Small intestine (tissue), 7 donors: ENCODE results near the gene CABP1. TPM values are rescaled to one million over a fixed set of nuclear protein-coding genes. Genes with fewer than 3 reads are reported as not detected.

Experiments used
- DNase-seq, 2 donors: peaks; one replicate each; pipeline versions ENCODE4 v3.0.0 to v3.0.0-alpha.2; 2013
- FAIRE-seq: peaks from 2 replicates; lab custom pipeline; 2012; peaks lifted over from hg19 to GRCh38; lab: Jason Lieb, UNC
- H3K27ac ChIP-seq, 3 donors: one replicate each; pipeline ENCODE4 v1.5.1; 2013; ENCODE audit warnings: low read length in 2 of 3, mild to moderate bottlenecking in 2 of 3, control low read depth in 1 of 3, inconsistent platforms in 1 of 3, low read depth in 1 of 3, moderate library complexity in 1 of 3
- H3K27me3 ChIP-seq, 3 donors: one replicate each; pipeline ENCODE4 v1.6.1; 2013; ENCODE audit warnings: low read length in 3 of 3, inconsistent platforms in 1 of 3; ENCODE audit not compliant: control insufficient read depth in 3 of 3, insufficient read depth in 3 of 3
- H3K36me3 ChIP-seq, 3 donors: one replicate each; pipeline ENCODE4 v1.6.1; 2013; ENCODE audit warnings: low read length in 3 of 3, inconsistent platforms in 1 of 3, low read depth in 1 of 3, mild to moderate bottlenecking in 1 of 3, moderate library complexity in 1 of 3; ENCODE audit not compliant: control insufficient read depth in 3 of 3, insufficient read depth in 2 of 3
- H3K4me1 ChIP-seq, 3 donors: one replicate each; pipeline ENCODE4 v1.6.1; 2013; ENCODE audit warnings: low read length in 2 of 3, inconsistent platforms in 1 of 3, low read depth in 1 of 3, mild to moderate bottlenecking in 1 of 3, moderate library complexity in 1 of 3; ENCODE audit not compliant: control insufficient read depth in 3 of 3, insufficient read depth in 2 of 3
- H3K4me3 ChIP-seq, 3 donors: one replicate each; pipeline ENCODE4 v1.5.1; 2013; ENCODE audit warnings: low read length in 3 of 3, control low read depth in 1 of 3, inconsistent platforms in 1 of 3, low read depth in 1 of 3, mild to moderate bottlenecking in 1 of 3, moderate library complexity in 1 of 3
- H3K9me3 ChIP-seq, 2 donors: one replicate each; pipeline ENCODE4 v1.6.1; 2013; ENCODE audit warnings: low read depth in 1 of 2, low read length in 1 of 2; ENCODE audit not compliant: control insufficient read depth in 2 of 2, insufficient read depth in 1 of 2
- WGBS, 3 donors: extraction: QIAGEN DNeasy Blood & Tissue Kit; methylation state at CpG; one replicate each; pipeline ENCODE4 v1.1.7; 2013; 5-methylcytosine and 5-hydroxymethylcytosine counted together
- polyA plus RNA-seq, 4 donors: library from polyadenylated mRNA; stranded (reverse) in 3 of 4; unstranded in 1 of 4; fragments of 200-250 nt in 3 of 4; fragments of 120-200 nt in 1 of 4; gene quantifications; one replicate each; pipeline versions ENCODE4 v1.2.1 to v1.2.3, GENCODE V29; 2013
- donor health status: healthy with polysubstance abuse.
- donor health status: control.
- donor health status: control.
- donor health status: Bipolar disorder and iron deficiency.
- donor health status: healthy.

The CABP1 gene
- polyA plus RNA-seq, 4 donors: 0.67 to 1.5 (median 0.74) TPM; not detected in 1

GRCh38 chr12:120688527-120689071 lies 48.2 kb downstream of the CABP1 start:
- Histone ChIP-seq H3K4me3 (peak overlapping the region; percentile 83 to 94 (median 90)), H3K27me3 (no peaks in the 10 kb centered on the region), H3K27ac (peak overlapping the region; percentile 77 to 99 (median 93)), H3K9me3 (no peaks in the 10 kb centered on the region), H3K36me3 (peaks cover 0 to 14% (median 2%) of the 10 kb centered on the region in 3 donors), H3K4me1 (peaks cover 13 to 42% (median 13%) of the 10 kb centered on the region in 3 donors)
- WGBS, 3 donors: 3 to 9% (median 9%) methylated on average over 6 of the region's 6 CpGs
- FAIRE-seq: no peak
- peak; percentile 92 to 94 for DNase-seq

DNA sequence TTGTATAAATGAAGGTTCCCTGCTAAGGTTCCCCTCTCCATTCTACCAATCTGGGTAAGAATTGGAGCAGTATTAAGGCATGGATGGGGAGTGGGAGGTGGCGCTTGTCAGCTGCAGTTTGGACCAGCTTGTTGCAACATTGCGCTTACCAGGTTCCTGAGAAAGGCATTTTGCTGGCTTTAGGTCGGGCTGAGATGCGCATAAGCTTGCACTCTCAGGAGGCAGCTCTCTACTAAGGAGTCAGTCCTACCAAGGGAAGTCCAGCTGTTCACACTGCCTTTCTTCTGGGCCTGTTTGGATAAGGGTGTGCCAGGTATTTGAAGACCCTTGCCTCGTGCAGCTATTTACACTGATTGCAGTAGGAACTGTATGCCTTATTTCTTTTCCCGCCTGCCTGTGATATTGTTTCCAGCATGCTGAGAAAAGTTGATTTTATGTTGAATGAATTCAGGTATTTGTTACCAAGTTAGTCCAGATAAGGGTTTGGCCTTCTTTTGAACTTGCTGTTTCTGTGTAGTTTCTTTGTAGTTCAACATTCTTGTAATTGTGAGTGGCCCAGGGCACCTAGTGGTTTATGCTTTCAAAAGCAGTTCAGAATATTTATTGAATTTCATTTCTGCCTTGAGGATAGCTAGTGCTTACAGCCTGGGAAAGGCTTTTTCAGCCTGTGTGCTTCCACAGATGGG lies 49.1 kb downstream of the CABP1 start:
- FAIRE-seq: no peak
- Histone ChIP-seq H3K27ac (peak overlapping the region; percentile 77 to 99 (median 93)), H3K9me3 (no peaks in the 10 kb centered on the region), H3K4me1 (peaks cover 13 to 42% (median 13%) of the 10 kb centered on the region in 3 donors), H3K36me3 (peaks cover 2 to 23% (median 2%) of the 10 kb centered on the region in 3 donors), H3K4me3 (peak overlapping the region in 2 of 3 donors; percentile 83 to 90), H3K27me3 (no peaks in the 10 kb centered on the region)
- peak; percentile 37 to 51 for DNase-seq
- 12 to 47% (median 30%) methylated on average over 6 of the region's 6 CpGs for WGBS, 3 donors

DNA sequence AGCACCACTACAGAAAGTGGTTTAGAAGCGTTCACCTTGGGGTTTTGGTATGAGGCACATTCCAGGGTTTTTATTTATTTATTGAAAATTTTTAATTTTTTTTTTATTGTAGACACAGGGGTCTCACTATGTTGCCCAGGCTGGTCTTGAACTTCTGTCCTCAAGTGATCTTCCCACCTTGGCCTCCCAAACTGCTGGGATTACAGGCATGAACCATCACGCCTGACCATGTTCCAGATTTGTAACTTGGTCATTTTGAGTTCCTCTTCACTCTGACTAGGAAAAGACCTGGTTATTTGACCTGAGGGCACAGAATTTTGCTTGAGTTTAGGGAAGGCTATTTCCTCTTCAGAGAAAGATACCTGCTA lies 49.6 kb downstream of the CABP1 start:
- no peak for FAIRE-seq
- peak overlapping the region in 1 of 3 donors; percentile 83 for H3K4me3 ChIP-seq
- H3K27me3 ChIP-seq: no peaks in the 10 kb centered on the region
- no peak for DNase-seq
- 19 to 67% (median 62%) methylated on average over 2 of the region's 2 CpGs for WGBS, 3 donors
- H3K27ac ChIP-seq: peak overlapping the region; percentile 40 to 99 (median 77)
- peaks cover 2 to 28% (median 7%) of the 10 kb centered on the region in 3 donors for H3K36me3 ChIP-seq
- H3K4me1 ChIP-seq: peaks cover 13 to 42% (median 13%) of the 10 kb centered on the region in 3 donors
- H3K9me3 ChIP-seq: no peaks in the 10 kb centered on the region

DNA sequence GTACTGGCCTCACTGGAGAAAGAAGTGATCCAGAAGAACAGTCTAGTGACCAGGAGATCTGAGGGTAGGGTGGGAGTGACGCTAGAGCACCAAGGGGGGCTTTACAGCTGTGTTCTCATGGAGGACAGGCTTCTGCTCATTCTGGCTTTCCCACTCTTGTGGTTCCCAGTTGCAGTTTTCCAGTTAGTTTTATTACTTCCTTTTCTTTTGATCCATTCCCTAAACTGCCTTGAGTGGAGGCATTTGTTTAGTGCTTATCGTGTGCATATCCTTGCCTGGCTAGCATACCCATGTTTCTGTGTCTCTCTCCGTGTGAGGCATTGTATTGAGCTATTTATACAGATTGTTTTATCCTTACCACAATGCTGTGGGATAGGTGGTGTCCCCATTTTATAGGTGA lies 50.6 kb downstream of the CABP1 start:
- DNase-seq: peak in 1 of 2 donors; percentile 17
- Histone ChIP-seq H3K27ac (peak overlapping the region in 2 of 3 donors; percentile 55 to 99), H3K36me3 (peaks cover 8 to 32% (median 8%) of the 10 kb centered on the region in 3 donors), H3K9me3 (no peaks in the 10 kb centered on the region), H3K4me1 (peaks cover 13 to 49% (median 13%) of the 10 kb centered on the region in 3 donors), H3K27me3 (no peaks in the 10 kb centered on the region), H3K4me3 (no peak overlapping the region)
- FAIRE-seq: no peak
- WGBS, 3 donors: 11 to 42% (median 41%) methylated on average over 3 of the region's 3 CpGs

GRCh38 chr12:120692524-120693033 lies 52.2 kb downstream of the CABP1 start:
- WGBS, 3 donors: 24 to 46% (median 42%) methylated on average over 11 of the region's 11 CpGs
- H3K4me3 ChIP-seq: no peak overlapping the region
- peak in 1 of 2 donors; percentile 26 for DNase-seq

GRCh38 chr12:120693848-120694247 lies 53.4 kb downstream of the CABP1 start:
- FAIRE-seq (no peak), DNase-seq (no peak)
- 68 to 80% (median 69%) methylated on average over 4 of the region's 4 CpGs for WGBS, 3 donors
- Histone ChIP-seq H3K36me3 (peaks cover 16 to 56% (median 31%) of the 10 kb centered on the region in 3 donors), H3K27me3 (no peaks in the 10 kb centered on the region), H3K4me1 (peaks cover 15 to 64% (median 16%) of the 10 kb centered on the region in 3 donors), H3K27ac (no peak overlapping the region), H3K9me3 (no peaks in the 10 kb centered on the region), H3K4me3 (no peak overlapping the region)

More at GRCh38 chr12:120692524-120693033, 52.2 kb downstream of the CABP1 start:
- H3K36me3 ChIP-seq: peaks cover 15 to 43% (median 23%) of the 10 kb centered on the region in 3 donors
- H3K27ac ChIP-seq: peak overlapping the region in 2 of 3 donors; percentile 4 to 31
- no peaks in the 10 kb centered on the region for H3K9me3 ChIP-seq
- peaks cover 15 to 64% (median 16%) of the 10 kb centered on the region in 3 donors for H3K4me1 ChIP-seq
- no peaks in the 10 kb centered on the region for H3K27me3 ChIP-seq
- no peak for FAIRE-seq

- Histone ChIP-seq H3K4me3 (no peak overlapping the region), H3K36me3 (peaks cover 21 to 79% (median 37%) of the 10 kb centered on the region in 3 donors), H3K9me3 (no peaks in the 10 kb centered on the region), H3K27ac (peak overlapping the region; percentile 2 to 43 (median 36)), H3K4me1 (peaks cover 7 to 38% (median 8%) of the 10 kb centered on the region in 3 donors), H3K27me3 (no peaks in the 10 kb centered on the region)
- no peak for FAIRE-seq
- peak; percentile 47 to 66 for DNase-seq
- 20 to 51% (median 34%) methylated on average over 6 of the region's 6 CpGs for WGBS, 3 donors
These were observed 56.2 kb downstream of the CABP1 start for GRCh38 chr12:120696626-120697025.

- FAIRE-seq (no peak), DNase-seq (no peak)
- Histone ChIP-seq H3K27ac (no peak overlapping the region), H3K27me3 (no peaks in the 10 kb centered on the region), H3K9me3 (no peaks in the 10 kb centered on the region), H3K36me3 (peaks cover 21 to 83% (median 40%) of the 10 kb centered on the region in 3 donors), H3K4me3 (no peak overlapping the region), H3K4me1 (peaks cover 5 to 32% (median 7%) of the 10 kb centered on the region in 3 donors)
- WGBS, 3 donors: 42 to 85% (median 57%) methylated on average over 1 of the region's 1 CpG
These were observed 56.9 kb downstream of the CABP1 start for GRCh38 chr12:120697344-120697743.
